ENCODE measurements around the gene EFCAB13. TPM values are rescaled to one million over a fixed set of nuclear protein-coding genes. Genes with fewer than 3 reads are reported as not detected.

The EFCAB13 gene
- total and polyA plus RNA-seq, 2 donors from 2014 or later: 2.2 to 18.8 TPM

DNA sequence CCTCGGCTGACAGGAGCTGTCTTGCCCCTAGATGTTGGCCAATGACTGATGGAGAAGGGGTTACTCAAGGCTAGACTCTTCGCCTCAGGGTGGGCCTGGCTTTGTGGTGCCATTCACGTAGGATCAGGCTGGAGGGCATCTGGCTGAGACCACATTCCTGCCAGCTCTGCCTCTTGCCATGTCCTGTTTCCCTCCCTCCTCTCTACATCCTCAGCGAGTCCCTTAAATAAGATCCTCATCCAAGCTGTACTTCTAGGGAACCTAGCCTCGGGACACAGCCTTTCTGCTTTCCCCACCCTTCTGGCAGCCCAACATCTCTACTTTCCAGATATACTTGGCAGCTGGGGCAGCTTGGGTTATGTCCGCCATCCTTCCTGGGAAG lies 27.9 kb upstream of the EFCAB13 start:
- Histone ChIP-seq H3K9ac (ENCODE audit: low read length in 3 of 3) (no peak overlapping the region), H3K4me1 (ENCODE audit: control insufficient read depth in 2 of 3, insufficient read depth in 2 of 3, low read depth in 1 of 3, low read length in 3 of 3) (peaks cover 0 to 11% (median 6%) of the 10 kb centered on the region in 3 donors), H3K4me3 (ENCODE audit: low read length in 3 of 3) (no peak overlapping the region), H3K9me3 (ENCODE audit: control insufficient read depth in 2 of 3, insufficient read depth in 1 of 3, low read length in 3 of 3) (no peaks in the 10 kb centered on the region), H3K27ac (ENCODE audit: low read depth in 2 of 2, low read length in 2 of 2) (no peak overlapping the region), H3K36me3 (ENCODE audit: control insufficient read depth in 2 of 3, insufficient read depth in 3 of 3, low read length in 3 of 3) (no peaks in the 10 kb centered on the region), H3K27me3 (ENCODE audit: control insufficient read depth, insufficient read depth, low read length) (no peaks in the 10 kb centered on the region)
- no peak for FAIRE-seq
- TF ChIP-seq, protein P1, sequence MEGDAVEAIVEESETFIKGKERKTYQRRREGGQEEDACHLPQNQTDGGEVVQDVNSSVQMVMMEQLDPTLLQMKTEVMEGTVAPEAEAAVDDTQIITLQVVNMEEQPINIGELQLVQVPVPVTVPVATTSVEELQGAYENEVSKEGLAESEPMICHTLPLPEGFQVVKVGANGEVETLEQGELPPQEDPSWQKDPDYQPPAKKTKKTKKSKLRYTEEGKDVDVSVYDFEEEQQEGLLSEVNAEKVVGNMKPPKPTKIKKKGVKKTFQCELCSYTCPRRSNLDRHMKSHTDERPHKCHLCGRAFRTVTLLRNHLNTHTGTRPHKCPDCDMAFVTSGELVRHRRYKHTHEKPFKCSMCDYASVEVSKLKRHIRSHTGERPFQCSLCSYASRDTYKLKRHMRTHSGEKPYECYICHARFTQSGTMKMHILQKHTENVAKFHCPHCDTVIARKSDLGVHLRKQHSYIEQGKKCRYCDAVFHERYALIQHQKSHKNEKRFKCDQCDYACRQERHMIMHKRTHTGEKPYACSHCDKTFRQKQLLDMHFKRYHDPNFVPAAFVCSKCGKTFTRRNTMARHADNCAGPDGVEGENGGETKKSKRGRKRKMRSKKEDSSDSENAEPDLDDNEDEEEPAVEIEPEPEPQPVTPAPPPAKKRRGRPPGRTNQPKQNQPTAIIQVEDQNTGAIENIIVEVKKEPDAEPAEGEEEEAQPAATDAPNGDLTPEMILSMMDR (IDR thresholded peaks at IDR 0.05; ENCODE audit: borderline replicate concordance, extremely low read depth, insufficient read depth): no peak
- intact Hi-C loops (cut with DNase I): no loop called here
- no peak for DNase-seq

DNA sequence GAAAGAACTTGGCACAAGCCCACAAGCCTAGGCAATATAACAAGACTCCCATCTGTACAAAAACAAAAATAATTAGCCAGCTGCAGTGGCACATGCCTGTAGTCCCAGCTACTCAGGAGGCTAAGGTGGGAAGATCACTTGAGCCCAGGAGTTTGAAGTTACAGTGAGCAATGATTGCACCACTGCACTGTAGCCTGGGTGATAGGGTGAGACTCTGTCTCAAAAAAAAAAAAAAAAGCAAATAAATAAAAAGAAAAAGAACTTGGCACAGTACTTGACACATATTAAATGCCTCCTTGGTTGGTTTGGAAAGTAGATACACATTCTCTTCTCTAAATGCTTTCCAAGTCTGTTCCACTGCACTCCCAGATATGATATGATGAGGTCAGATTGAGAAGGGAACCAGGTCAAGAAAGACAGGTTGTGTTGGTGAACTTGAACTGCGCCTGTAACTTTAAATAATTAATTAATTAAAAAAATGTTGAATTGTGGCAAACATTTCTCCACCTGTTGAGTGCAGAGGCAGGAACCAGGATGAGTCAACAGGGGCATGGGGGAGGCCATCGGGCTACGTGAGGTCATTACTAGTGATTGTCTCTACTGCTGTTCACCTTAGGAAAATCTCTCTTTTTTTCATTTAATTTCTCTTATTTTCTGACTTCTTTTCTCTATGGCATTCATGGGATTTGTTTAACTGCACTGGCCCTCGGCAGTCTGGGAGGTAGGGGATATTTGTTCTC lies 25.9 kb upstream of the EFCAB13 start:
- Histone ChIP-seq H3K27ac (ENCODE audit: low read depth in 2 of 2, low read length in 2 of 2) (no peak overlapping the region), H3K9me3 (ENCODE audit: control insufficient read depth in 2 of 3, insufficient read depth in 1 of 3, low read length in 3 of 3) (peaks cover 0 to 8% (median 0%) of the 10 kb centered on the region in 3 donors), H3K9ac (ENCODE audit: low read length in 3 of 3) (no peak overlapping the region), H3K4me3 (ENCODE audit: low read length in 3 of 3) (no peak overlapping the region), H3K27me3 (ENCODE audit: control insufficient read depth, insufficient read depth, low read length) (no peaks in the 10 kb centered on the region), H3K4me1 (ENCODE audit: control insufficient read depth in 2 of 3, insufficient read depth in 2 of 3, low read depth in 1 of 3, low read length in 3 of 3) (peaks cover 0 to 11% (median 6%) of the 10 kb centered on the region in 3 donors), H3K36me3 (ENCODE audit: control insufficient read depth in 2 of 3, insufficient read depth in 3 of 3, low read length in 3 of 3) (no peaks in the 10 kb centered on the region)
- intact Hi-C loops (cut with DNase I): no loop called here
- no peak for DNase-seq
- no peak for FAIRE-seq
- TF ChIP-seq, protein P1 (IDR thresholded peaks at IDR 0.05; ENCODE audit: borderline replicate concordance, extremely low read depth, insufficient read depth): no peak

DNA sequence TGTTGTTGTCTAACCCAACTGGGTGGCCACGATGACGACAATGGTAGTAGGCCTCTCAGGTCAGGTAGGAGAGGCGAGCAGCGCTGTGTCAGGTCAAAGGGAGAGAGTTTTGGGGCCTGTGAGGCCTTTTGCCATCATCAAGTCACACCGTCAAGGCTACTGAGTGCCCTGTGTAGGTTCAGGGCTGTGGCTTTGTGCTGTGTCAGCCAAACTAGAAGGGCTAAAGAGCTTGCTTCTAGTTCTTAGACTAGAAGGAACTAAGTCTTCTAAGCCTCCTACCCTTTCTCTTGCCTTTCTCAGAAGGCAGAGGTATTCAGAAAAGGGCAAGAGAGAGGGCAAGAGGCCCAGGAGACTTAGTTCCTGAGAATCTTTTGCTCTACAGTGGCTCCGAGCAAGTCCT lies 25.0 kb upstream of the EFCAB13 start:
- DNase-seq (no peak), FAIRE-seq (no peak)
- intact Hi-C loops (cut with DNase I): no loop called here
- TF ChIP-seq, protein P1 (IDR thresholded peaks at IDR 0.05; ENCODE audit: borderline replicate concordance, extremely low read depth, insufficient read depth): no peak
- H3K9me3 ChIP-seq (ENCODE audit: control insufficient read depth in 2 of 3, insufficient read depth in 1 of 3, low read length in 3 of 3): peaks cover 0 to 8% (median 0%) of the 10 kb centered on the region in 3 donors
- no peak overlapping the region for H3K4me3 ChIP-seq (ENCODE audit: low read length in 3 of 3)
- no peaks in the 10 kb centered on the region for H3K36me3 ChIP-seq (ENCODE audit: control insufficient read depth in 2 of 3, insufficient read depth in 3 of 3, low read length in 3 of 3)
- H3K27me3 ChIP-seq (ENCODE audit: control insufficient read depth, insufficient read depth, low read length): no peaks in the 10 kb centered on the region
- H3K4me1 ChIP-seq (ENCODE audit: control insufficient read depth in 2 of 3, insufficient read depth in 2 of 3, low read depth in 1 of 3, low read length in 3 of 3): peaks cover 0 to 11% (median 6%) of the 10 kb centered on the region in 3 donors
- H3K9ac ChIP-seq (ENCODE audit: low read length in 3 of 3): no peak overlapping the region
- no peak overlapping the region for H3K27ac ChIP-seq (ENCODE audit: low read depth in 2 of 2, low read length in 2 of 2)

Measured in kidney (tissue), 14 donors.